GM21447 (cell line): ENCODE measurements around the gene SLC26A6.

Experiments
- ATAC-seq: cut with Tn5 transposase; IDR thresholded peaks from one replicate; pipeline ENCODE4 v1.9.1; 2021; ENCODE audit not compliant: unreplicated experiment

Gene SLC26A6

GRCh38 chr3:48634661-48635221 is 520 bp downstream of the SLC26A6 start:
- no peak for ATAC-seq

GRCh38 chr3:48633743-48634142 is 1.5 kb downstream of the SLC26A6 start:
- ATAC-seq, result no peak

- ATAC-seq, result no peak
Measured at GRCh38 chr3:48633256-48633655, 2.0 kb downstream of the SLC26A6 start.

- ATAC-seq, result no peak
Measured at GRCh38 chr3:48631516-48632448, 3.5 kb downstream of the SLC26A6 start.

GRCh38 chr3:48630833-48631232 is 4.4 kb downstream of the SLC26A6 start:
- no peak for ATAC-seq

- no peak for ATAC-seq
Measured at GRCh38 chr3:48630407-48630806, 4.9 kb downstream of the SLC26A6 start.

GRCh38 chr3:48629894-48630293 is 5.4 kb downstream of the SLC26A6 start:
- ATAC-seq, result no peak

- no peak for ATAC-seq
Measured at GRCh38 chr3:48628277-48629017, 6.8 kb downstream of the SLC26A6 start.

- ATAC-seq, result no peak
Measured at GRCh38 chr3:48625600-48625999, 9.7 kb downstream of the SLC26A6 start.

- no peak for ATAC-seq
Measured at GRCh38 chr3:48624767-48625166, 10.5 kb downstream of the SLC26A6 start.

GRCh38 chr3:48623851-48624547 is 11.3 kb downstream of the SLC26A6 start:
- no peak for ATAC-seq

GRCh38 chr3:48621461-48621869 is 13.8 kb downstream of the SLC26A6 start, which contains the start of gene TMEM89:
Gene TMEM89 (minus strand): TSS chr3:48621769. CDS start chr3:48621756, 13 bp downstream.
- ATAC-seq, result no peak

- ATAC-seq, result no peak
Measured at GRCh38 chr3:48619541-48620524, 15.4 kb downstream of the SLC26A6 start.

GRCh38 chr3:48617559-48617958 is 17.7 kb downstream of the SLC26A6 start:
- ATAC-seq, result no peak

GRCh38 chr3:48614044-48614443 is 21.2 kb downstream of the SLC26A6 start:
- no peak for ATAC-seq

- ATAC-seq, result no peak
Measured at GRCh38 chr3:48612309-48612708, 23.0 kb downstream of the SLC26A6 start.

GRCh38 chr3:48609088-48610005 is 25.9 kb downstream of the SLC26A6 start, which contains the start of gene UQCRC1:
Gene UQCRC1 (minus strand): TSS chr3:48609646. CDS start chr3:48609620, 26 bp downstream.
- ATAC-seq, result peak; percentile 93

GRCh38 chr3:48607519-48607918 is 27.7 kb downstream of the SLC26A6 start:
- ATAC-seq, result no peak

- ATAC-seq, result no peak
Measured at GRCh38 chr3:48601622-48601994, 33.7 kb downstream of the SLC26A6 start.
